Esophagus squamous epithelium (tissue), 4 donors: Measurements from ENCODE around the gene CUBN.

Source experiments
- CTCF ChIP-seq, 6 experiments: fragments of 450-650 bp in 4 of 6; fragments of 200-600 bp in 2 of 6; sonication (generic) in 2 of 6; IDR thresholded peaks; one replicate each; pipeline ENCODE4 v1.5.1; 2016 to 2019; ENCODE audit warnings: antibody characterized with exemption in 6 of 6, mild to moderate bottlenecking in 4 of 6, moderate library complexity in 4 of 6
- POLR2A ChIP-seq, 4 donors: fragments of 450-650 bp; IDR thresholded peaks; one replicate each; pipeline ENCODE4 v1.6.1; 2017; ENCODE audit warnings: antibody characterized with exemption in 4 of 4, mild to moderate bottlenecking in 4 of 4, moderate library complexity in 3 of 4

GRCh38 chr10:17154116-17154515, 24.5 kb upstream of the CUBN start:
- no peak for TF ChIP-seq CTCF (IDR thresholded peaks at IDR 0.05)
- TF ChIP-seq POLR2A (IDR thresholded peaks at IDR 0.05) = no peak
